ENCODE data around the gene SRGAP2B.
"Not testable (repeated sequence)": the region's sequence is repeated elsewhere in the genome, so short reads cannot be mapped to it uniquely, and the experiment has no call there.

DNA sequence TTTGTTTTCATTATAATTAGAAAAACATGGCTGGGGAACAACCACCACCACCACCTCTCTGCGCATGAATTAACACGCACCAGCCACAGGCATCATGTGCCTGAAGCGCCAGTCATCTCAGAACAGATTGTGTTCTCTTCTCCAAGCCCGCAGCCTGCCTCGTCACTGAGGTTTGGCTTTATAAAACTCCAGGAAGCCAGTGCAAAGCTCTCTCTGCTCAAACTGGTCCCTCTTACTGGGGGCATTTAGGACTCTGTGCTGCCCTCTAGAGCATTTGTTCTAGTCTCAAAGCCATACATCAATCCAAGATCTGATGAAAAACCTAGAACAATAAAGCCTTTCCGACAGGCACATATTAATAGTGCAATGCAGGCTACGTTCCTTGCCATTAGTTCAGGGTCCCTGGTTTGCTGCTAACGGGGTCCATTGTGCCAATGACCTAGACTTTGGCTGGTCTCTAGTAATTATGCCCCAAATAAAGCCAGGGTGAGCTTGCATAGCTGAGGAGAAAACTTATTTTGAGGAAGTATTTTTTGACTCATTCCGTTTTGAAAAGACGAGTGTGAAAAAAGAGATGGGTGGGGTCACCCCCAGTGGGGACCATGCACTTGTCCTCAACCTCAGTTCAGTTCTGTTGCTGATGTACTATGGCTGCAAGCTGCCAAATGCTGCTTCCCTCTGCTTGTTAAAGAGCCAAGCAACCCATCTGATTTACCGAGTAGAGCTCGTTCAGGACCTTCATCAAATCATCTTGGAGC, 181.0 kb downstream of the SRGAP2B start:
- TF ChIP-seq POLR2A (IDR thresholded peaks at IDR 0.05) = not testable (repeated sequence)
- TF ChIP-seq, protein P1, sequence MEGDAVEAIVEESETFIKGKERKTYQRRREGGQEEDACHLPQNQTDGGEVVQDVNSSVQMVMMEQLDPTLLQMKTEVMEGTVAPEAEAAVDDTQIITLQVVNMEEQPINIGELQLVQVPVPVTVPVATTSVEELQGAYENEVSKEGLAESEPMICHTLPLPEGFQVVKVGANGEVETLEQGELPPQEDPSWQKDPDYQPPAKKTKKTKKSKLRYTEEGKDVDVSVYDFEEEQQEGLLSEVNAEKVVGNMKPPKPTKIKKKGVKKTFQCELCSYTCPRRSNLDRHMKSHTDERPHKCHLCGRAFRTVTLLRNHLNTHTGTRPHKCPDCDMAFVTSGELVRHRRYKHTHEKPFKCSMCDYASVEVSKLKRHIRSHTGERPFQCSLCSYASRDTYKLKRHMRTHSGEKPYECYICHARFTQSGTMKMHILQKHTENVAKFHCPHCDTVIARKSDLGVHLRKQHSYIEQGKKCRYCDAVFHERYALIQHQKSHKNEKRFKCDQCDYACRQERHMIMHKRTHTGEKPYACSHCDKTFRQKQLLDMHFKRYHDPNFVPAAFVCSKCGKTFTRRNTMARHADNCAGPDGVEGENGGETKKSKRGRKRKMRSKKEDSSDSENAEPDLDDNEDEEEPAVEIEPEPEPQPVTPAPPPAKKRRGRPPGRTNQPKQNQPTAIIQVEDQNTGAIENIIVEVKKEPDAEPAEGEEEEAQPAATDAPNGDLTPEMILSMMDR (IDR thresholded peaks at IDR 0.05) = not testable (repeated sequence)

All from body of pancreas (tissue), 4 donors.